Thyroid gland (tissue), 4 donors: ENCODE data around the gene FGD6. TPM values are rescaled to one million over a fixed set of nuclear protein-coding genes. Genes with fewer than 3 reads are reported as not detected.
A peak's percentile ranks its signal among the peaks of the same experiment; 100 is the strongest.

Source experiments
- DNase-seq, 2 donors: peaks; one replicate each; pipeline ENCODE4 v3.0.0-alpha.2; 2019
- H3K27ac ChIP-seq, 3 donors: fragments of 200-600 bp; sonication (generic); 1 replicate in 2 of 3; 2 replicates in 1 of 3; pipeline ENCODE4 v1.5.1; 2016 to 2019; ENCODE audit warnings: mild to moderate bottlenecking in 1 of 3, moderate library complexity in 1 of 3
- H3K27me3 ChIP-seq: fragments of 200-600 bp; sonication (generic); one replicate; pipeline ENCODE4 v1.5.1; 2019
- H3K36me3 ChIP-seq, 2 donors: fragments of 200-600 bp; sonication (generic); one replicate each; pipeline ENCODE4 v1.5.1; 2016 to 2019
- H3K4me1 ChIP-seq, 2 donors: fragments of 200-600 bp; sonication (generic); one replicate each; pipeline ENCODE4 v1.5.1; 2017 to 2019
- H3K4me3 ChIP-seq, 3 donors: fragments of 200-600 bp; sonication (generic); replicated peaks in 1 of 3; 1 replicate in 2 of 3; 2 replicates in 1 of 3; pipeline ENCODE4 v1.5.1; 2016; ENCODE audit warnings: mild to moderate bottlenecking in 1 of 3
- H3K9me3 ChIP-seq: fragments of 200-600 bp; sonication (generic); one replicate; pipeline ENCODE4 v1.5.1; 2017
- POLR2A ChIP-seq, 2 donors: fragments of 450-650 bp; IDR thresholded peaks; one replicate each; pipeline ENCODE4 v1.6.1; 2017; ENCODE audit warnings: antibody characterized with exemption in 2 of 2, mild to moderate bottlenecking in 2 of 2, moderate library complexity in 1 of 2
- WGBS, 2 donors: methylation state at CpG; one replicate each; pipeline ENCODE4 v1.1.5; 2017; 5-methylcytosine and 5-hydroxymethylcytosine counted together
- intact Hi-C: fragments of 100-400 bp; cut with DNase I; formaldehyde crosslinking; loops from one replicate; pipeline ENCODE4 v1.15.1; 2023
- total RNA-seq, 4 donors: library from RNA; depleted of rRNA; stranded (reverse); fragments of >200 nt; gene quantifications; one replicate each; pipeline ENCODE4 v1.2.3, GENCODE V29; 2016
- TF ChIP-seq, protein P1 (sequence below), 6 experiments: fragments of 200-600 bp in 3 of 6; fragments of 450-650 bp in 3 of 6; sonication (generic) in 3 of 6; IDR thresholded peaks; one replicate each; pipeline ENCODE4 v1.5.1; 2016 to 2019; ENCODE audit warnings: antibody characterized with exemption in 6 of 6, mild to moderate bottlenecking in 2 of 6, inconsistent platforms in 1 of 6, moderate library complexity in 1 of 6

Gene FGD6
- total RNA-seq, 4 donors from 2014 or later = 27.1 to 33.7 (median 30.8) TPM

DNA sequence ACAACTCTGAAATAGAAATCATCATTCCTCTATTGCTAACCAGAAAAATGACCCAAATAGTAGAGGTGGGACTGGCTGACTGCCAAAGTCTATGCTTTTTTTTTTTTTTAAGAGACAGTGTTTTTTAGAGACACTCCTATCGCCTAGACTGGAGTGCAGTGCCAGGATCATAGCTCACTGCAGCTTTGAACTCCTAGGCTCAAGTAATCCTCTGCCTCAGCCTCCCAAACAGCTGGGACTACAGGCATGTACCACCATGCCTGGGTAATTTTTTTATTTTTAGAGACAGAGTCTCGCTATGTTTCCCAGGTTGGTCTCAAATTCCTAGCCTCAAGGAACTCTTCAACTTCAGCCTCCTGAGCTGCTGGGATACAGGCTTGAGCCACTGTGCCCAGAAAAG lies 163.1 kb downstream of the FGD6 start:
- H3K4me3 ChIP-seq = no peak overlapping the region
- H3K27me3 ChIP-seq = no peaks in the 10 kb centered on the region
- intact Hi-C loops = no loop called here
- peaks cover 14 to 15% of the 10 kb centered on the region in 2 donors for H3K36me3 ChIP-seq
- H3K4me1 ChIP-seq = peaks cover 18 to 25% of the 10 kb centered on the region in 2 donors
- DNase-seq = peak in 1 of 2 donors; percentile 18
- WGBS, 2 donors = 46 to 52% methylated on average over 2 of the region's 2 CpGs
- no peaks in the 10 kb centered on the region for H3K9me3 ChIP-seq
- TF ChIP-seq, protein P1, sequence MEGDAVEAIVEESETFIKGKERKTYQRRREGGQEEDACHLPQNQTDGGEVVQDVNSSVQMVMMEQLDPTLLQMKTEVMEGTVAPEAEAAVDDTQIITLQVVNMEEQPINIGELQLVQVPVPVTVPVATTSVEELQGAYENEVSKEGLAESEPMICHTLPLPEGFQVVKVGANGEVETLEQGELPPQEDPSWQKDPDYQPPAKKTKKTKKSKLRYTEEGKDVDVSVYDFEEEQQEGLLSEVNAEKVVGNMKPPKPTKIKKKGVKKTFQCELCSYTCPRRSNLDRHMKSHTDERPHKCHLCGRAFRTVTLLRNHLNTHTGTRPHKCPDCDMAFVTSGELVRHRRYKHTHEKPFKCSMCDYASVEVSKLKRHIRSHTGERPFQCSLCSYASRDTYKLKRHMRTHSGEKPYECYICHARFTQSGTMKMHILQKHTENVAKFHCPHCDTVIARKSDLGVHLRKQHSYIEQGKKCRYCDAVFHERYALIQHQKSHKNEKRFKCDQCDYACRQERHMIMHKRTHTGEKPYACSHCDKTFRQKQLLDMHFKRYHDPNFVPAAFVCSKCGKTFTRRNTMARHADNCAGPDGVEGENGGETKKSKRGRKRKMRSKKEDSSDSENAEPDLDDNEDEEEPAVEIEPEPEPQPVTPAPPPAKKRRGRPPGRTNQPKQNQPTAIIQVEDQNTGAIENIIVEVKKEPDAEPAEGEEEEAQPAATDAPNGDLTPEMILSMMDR (IDR thresholded peaks at IDR 0.05) = no peak
- peak in 1 of 2 donors; percentile 16 for TF ChIP-seq POLR2A (IDR thresholded peaks at IDR 0.05)
- H3K27ac ChIP-seq = peak overlapping the region in 2 of 3 donors; percentile 56 to 74

DNA sequence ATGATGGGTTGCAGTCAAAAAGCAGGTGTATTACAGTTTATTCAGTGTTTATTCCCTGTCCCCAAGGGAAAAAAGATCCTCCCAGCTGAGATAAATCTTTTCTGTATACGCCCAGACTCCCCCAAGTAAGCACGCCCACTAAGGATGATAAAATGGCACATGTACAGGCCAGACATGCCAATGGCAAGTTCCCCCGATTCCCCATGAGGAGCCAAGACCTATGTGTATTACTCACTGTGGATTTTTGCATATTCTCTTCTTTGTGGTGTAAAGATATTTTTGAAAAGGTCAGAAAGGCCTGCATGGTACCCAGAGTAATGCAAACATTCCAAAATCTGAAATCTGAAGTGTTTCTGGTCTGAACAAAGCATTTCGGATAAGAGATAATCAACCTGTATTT lies 166.0 kb downstream of the FGD6 start:
- DNase-seq = no peak
- Histone ChIP-seq H3K4me1 (peaks cover 18 to 22% of the 10 kb centered on the region in 2 donors), H3K4me3 (no peak overlapping the region), H3K9me3 (no peaks in the 10 kb centered on the region), H3K36me3 (peaks cover 7 to 8% of the 10 kb centered on the region in 2 donors), H3K27me3 (no peaks in the 10 kb centered on the region), H3K27ac (no peak overlapping the region)
- intact Hi-C loops = no loop called here
- WGBS, 2 donors = 92 to 93% methylated on average over 4 of the region's 4 CpGs
- TF ChIP-seq, protein P1 (IDR thresholded peaks at IDR 0.05) = no peak
- no peak for TF ChIP-seq POLR2A (IDR thresholded peaks at IDR 0.05)

DNA sequence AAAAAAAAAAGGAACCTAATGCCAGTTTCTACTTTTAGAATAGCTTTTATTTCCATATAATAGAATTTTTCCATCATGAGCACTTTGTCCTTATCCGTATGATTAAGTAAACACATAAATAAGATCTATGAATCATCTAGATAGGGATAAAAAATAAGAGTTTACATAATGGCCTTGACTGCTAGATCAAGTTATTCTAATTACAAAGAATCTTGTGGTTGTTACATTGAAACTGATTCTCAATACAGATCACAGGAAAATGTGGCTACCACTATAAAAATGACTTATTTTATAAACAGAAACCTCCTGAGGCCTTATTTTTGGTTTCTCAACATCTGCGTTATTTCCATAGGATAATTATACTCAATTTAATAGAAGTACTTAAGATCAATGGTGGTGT lies 179.4 kb downstream of the FGD6 start:
- no peaks in the 10 kb centered on the region for H3K27me3 ChIP-seq
- H3K36me3 ChIP-seq = peaks cover 0 to 7% of the 10 kb centered on the region in 2 donors
- intact Hi-C loops = no loop called here
- WGBS, 2 donors = 91 to 93% methylated on average over 2 of the region's 2 CpGs
- no peak overlapping the region for H3K4me3 ChIP-seq
- H3K27ac ChIP-seq = no peak overlapping the region
- no peaks in the 10 kb centered on the region for H3K4me1 ChIP-seq
- no peaks in the 10 kb centered on the region for H3K9me3 ChIP-seq
- TF ChIP-seq POLR2A (IDR thresholded peaks at IDR 0.05) = no peak
- TF ChIP-seq, protein P1 (IDR thresholded peaks at IDR 0.05) = no peak
- no peak for DNase-seq

GRCh38 chr12:95034750-95035149 lies 182.5 kb downstream of the FGD6 start:
- DNase-seq = no peak
- Histone ChIP-seq H3K27ac (no peak overlapping the region), H3K4me1 (no peaks in the 10 kb centered on the region), H3K4me3 (no peak overlapping the region), H3K27me3 (no peaks in the 10 kb centered on the region), H3K9me3 (no peaks in the 10 kb centered on the region), H3K36me3 (peaks cover 0 to 9% of the 10 kb centered on the region in 2 donors)
- no peak for TF ChIP-seq POLR2A (IDR thresholded peaks at IDR 0.05)
- TF ChIP-seq, protein P1 (IDR thresholded peaks at IDR 0.05) = no peak
- intact Hi-C loops = no loop called here
- WGBS, 2 donors = 100% methylated on average over 1 of the region's 1 CpG

Other genes with a start within 250 kb of the FGD6 start
- 100 to 1,000 TPM in 3 of 4 donors, 10 to 100 TPM in 1; 88.4 to 178 (median 136) TPM for gene NDUFA12, start 213.8 kb downstream of the FGD6 start, total RNA-seq
- gene NR2C1, start 143.8 kb downstream of the FGD6 start, total RNA-seq = 100 to 1,000 TPM in 2 of 4 donors, 10 to 100 TPM in 2; 69.6 to 248 (median 103) TPM
- gene VEZT, start 340 bp upstream of the FGD6 start, total RNA-seq = 100 to 1,000 TPM; 101 to 186 (median 160) TPM